ENCODE measurements around the gene SLC17A2.

SLC17A2 gene, protein sequence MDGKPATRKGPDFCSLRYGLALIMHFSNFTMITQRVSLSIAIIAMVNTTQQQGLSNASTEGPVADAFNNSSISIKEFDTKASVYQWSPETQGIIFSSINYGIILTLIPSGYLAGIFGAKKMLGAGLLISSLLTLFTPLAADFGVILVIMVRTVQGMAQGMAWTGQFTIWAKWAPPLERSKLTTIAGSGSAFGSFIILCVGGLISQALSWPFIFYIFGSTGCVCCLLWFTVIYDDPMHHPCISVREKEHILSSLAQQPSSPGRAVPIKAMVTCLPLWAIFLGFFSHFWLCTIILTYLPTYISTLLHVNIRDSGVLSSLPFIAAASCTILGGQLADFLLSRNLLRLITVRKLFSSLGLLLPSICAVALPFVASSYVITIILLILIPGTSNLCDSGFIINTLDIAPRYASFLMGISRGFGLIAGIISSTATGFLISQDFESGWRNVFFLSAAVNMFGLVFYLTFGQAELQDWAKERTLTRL

GRCh38 chr6:25930532-25931410 is at the start of gene SLC17A2:
SLC17A2 (minus strand) TSS chr6:25930691; CDS start chr6:25925796, 4,895 bp downstream.
- no peak for DNase-seq (ENCODE audit: low read depth)

DNA sequence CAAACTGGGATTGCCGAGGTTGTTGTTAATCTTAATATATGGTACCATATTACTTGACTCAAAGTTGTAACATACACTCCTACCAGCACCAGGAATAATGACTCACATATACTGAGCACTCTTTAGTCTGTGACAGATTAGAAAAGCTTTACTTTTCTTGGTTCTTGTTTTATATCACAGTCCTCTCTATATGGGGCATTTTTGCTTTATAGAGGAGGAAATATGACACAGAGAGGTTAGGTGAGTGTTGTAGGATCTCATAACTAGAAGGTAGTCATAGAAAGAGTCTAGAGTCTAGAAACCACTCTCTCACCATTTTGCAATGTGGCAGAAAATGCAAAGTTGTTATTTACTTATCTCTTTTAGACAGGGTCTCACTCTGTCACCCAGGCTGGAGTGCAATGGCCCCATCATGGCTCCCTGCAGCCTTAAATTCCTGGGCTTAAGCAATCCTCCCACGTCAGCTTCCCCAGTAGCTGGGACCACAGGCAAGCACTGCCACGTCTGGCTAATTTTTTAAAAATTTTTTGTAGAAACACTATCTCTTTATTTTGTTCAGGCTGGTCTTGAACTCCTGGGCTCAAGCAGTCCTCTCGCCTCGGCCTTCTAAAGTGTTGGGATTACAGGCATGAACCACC is 45.6 kb upstream of the SLC17A2 start:
- DNase-seq (ENCODE audit: low read depth) = no peak

DNA sequence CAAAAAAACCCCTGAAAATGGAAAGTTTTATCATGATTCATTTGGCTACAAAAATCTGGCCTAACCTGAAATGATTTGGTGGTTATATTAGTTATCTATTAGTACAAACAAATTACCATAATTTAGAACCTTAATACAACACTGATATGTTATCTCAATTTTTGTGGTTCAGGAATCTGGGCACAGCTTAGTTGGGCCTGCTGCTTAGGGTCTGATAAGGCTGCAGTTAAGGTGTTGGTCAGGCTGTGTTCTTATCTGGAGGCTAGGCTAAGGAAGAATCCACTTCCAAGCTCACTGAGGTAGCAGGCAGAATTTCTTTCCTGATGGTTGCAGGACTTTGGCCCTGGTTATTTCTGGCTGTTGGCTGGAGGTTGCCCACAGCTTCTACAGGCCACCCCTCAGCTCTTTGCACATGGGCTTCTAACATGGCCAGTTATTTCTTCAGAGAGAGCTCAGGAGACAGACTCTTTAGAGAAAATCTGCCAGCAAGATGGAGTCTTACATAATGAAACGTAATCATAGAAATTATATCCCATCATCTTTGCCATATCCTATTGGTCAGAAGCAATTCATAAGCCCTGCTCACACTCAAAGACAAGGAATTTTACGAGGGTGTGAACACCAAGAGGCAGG is 43.5 kb upstream of the SLC17A2 start:
- DNase-seq (ENCODE audit: low read depth) = no peak

DNA sequence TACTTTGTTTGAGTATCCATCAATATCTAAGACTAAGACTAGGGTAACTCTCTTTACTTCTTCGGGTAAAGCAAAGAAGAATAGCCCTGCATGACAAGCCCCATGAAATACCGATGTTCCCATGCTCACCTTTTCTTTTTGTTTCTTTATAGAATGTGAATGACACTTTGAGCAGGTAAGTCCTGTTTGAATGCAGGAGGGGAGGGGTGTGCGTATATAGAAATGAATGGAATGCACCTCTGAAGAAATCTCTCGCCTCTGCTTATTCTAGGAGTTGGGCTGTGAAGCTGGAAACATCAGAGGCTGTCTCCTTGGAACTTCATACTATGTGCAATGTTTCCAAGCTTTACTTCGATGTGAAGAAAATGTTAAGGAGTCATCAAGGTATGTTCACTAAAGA is 42.4 kb upstream of the SLC17A2 start:
- DNase-seq (ENCODE audit: low read depth) = no peak

GRCh38 chr6:25972128-25972527 is 41.6 kb upstream of the SLC17A2 start:
- DNase-seq (ENCODE audit: low read depth) = no peak

- DNase-seq (ENCODE audit: low read depth) = no peak
Measured at GRCh38 chr6:25971187-25971821, 40.8 kb upstream of the SLC17A2 start.

DNA sequence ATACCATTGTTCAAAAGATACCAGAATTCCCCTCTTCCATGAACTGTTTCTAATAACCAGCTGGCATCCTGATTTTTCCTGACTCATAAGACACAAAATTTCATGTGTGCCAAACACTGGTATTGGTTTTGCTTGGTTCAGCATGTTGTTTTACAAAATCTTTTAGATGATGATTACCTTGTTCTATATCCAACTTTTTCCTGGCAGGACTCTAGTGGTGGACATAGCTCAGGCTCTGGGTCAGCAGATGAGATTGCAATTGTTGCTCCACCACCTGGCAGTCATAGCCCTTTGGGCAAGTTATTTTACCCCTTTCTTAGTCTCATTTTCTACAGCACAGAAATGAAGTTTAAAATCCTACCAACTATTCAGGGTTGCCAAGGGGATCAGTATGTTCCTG is 38.3 kb upstream of the SLC17A2 start:
- no peak for DNase-seq (ENCODE audit: low read depth)

DNA sequence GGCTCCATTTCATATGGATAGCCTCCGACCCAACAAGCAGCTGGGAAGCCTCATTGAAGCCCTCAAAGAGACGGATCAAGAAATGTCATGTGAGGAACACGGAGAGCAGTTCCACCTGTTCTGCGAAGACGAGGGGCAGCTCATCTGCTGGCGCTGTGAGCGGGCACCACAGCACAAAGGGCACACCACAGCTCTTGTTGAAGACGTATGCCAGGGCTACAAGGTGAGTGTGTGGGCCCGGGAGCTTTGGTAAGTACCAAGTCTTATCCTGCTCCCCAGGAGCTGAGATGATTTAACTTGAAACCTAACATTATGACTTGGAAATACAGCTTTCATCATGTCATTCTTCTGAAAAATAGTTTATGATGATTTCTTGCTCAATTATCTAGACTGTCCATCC is 36.2 kb upstream of the SLC17A2 start:
- no peak for DNase-seq (ENCODE audit: low read depth)

GRCh38 chr6:25965058-25965457 is 34.6 kb upstream of the SLC17A2 start:
- no peak for DNase-seq (ENCODE audit: low read depth)

DNA sequence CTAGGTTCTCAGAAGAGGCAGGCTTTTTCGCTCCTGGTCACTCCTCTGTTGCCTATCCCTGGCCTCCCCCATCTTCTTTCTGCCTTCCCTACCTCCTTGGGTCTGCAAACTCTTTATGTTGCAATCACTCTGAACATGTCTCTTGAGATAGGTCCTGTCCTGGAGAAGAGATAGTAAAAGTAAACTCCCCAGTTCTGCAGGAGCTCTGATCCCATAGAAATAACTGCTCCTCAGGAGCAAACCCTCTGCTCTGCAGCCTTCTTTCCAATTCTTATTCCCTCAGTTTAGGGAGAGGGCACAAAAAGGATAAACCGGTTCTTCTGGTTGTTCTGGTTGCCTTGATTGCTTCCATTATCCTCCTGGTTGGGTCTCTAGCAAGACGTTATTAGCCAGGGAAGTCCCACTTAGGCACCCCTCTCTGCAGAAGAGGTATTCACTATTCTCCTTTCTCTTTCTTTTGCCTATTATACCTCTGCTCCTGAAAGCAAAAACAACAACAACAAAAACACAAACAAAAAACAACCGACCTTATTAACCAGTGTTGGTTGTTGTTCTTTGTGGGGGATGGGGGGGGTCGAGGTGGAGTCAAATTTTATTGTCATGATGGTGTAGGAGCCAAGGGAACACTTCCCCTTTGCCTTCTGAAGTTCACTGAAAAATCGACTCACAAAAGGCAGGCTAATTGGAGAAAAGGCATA is 33.1 kb upstream of the SLC17A2 start:
- no peak for DNase-seq (ENCODE audit: low read depth)

- peak; percentile 43 for DNase-seq (ENCODE audit: low read depth)
Measured at GRCh38 chr6:25962149-25963127, 31.9 kb upstream of the SLC17A2 start, which contains the start of gene TRIM38. TRIM38 (plus strand) TSS chr6:25962802; CDS start chr6:25966523, 3,721 bp downstream.

GRCh38 chr6:25961619-25962148 is 31.2 kb upstream of the SLC17A2 start:
- DNase-seq (ENCODE audit: low read depth) = no peak

- peak; percentile 45 for DNase-seq (ENCODE audit: low read depth)
Measured at GRCh38 chr6:25960734-25961133, 30.2 kb upstream of the SLC17A2 start.

DNA sequence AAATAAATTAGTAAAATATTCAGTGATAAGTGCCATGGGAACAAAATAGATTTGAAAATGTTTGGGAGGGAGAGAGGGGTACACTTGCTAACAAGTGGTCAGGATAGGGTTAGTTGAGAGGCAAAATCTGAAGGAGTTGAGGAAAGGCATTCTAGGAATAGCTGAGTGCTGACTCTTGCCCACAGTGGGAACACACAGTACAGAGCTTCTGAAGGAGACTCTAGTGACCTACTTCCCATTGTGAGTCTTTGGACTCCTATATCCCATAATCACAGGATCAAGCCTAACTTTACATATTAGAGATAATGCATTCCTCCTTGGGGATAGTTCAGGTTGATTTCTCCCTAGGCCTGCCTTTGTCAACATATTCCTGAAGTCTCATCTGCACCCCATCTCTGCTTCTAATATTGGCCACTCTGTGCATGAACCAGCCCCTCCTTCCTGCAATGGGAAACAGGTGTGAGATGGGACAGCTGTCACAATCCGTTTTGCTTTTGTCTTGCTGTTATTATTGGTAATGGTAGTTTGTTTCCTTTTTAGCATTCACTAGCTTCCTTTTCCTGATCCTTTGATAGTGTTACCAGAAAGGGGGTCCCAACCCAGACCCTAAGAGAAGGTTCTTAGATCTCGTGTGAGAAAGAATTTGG is 29.5 kb upstream of the SLC17A2 start:
- DNase-seq (ENCODE audit: low read depth) = no peak

- DNase-seq (ENCODE audit: low read depth) = no peak
Measured at GRCh38 chr6:25958700-25959162, 28.2 kb upstream of the SLC17A2 start.

DNA sequence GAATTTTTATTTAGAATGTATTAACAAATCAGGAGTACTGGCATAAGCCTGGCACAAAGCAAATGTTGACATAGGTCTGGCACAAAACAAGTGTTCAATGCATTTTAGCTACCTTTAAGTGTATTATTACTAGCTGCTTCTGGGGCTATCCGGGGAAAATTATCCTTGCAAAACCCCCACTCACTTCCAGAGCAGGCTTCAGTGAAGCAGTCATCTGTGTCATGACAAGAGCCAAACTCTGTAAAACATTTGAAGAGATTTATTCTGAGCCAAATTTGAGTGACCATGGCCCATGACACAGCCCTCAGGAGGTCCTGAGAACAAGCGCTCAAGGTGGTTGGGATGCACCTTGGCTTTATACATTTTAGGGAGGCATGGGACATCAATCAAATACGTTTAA is 25.7 kb upstream of the SLC17A2 start:
- no peak for DNase-seq (ENCODE audit: low read depth)

GRCh38 chr6:25954756-25955155 is 24.3 kb upstream of the SLC17A2 start:
- no peak for DNase-seq (ENCODE audit: low read depth)

GRCh38 chr6:25953733-25954132 is 23.2 kb upstream of the SLC17A2 start:
- no peak for DNase-seq (ENCODE audit: low read depth)

DNA sequence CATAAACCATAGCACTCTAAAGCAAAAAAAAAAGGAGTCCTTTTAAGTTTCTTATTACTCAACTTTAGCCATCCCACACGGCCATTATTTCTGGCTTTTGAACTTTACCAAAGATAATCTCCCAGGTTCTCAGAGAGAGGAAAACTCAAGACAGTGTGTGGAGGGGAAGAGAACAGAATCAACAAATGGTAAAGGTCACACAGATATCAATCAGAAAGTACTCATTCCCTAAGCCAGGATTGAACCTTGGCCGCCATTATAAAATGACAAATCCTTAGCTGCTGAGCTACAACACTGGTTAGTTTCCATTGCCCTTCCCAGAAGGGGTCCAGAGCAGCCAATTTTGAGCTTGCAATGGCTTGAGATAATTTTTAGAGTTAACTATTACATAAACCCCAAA is 22.0 kb upstream of the SLC17A2 start:
- DNase-seq (ENCODE audit: low read depth) = no peak
